Retinal pigment epithelial cell (primary cell): ENCODE data around the gene ILKAP.

Source experiments
- DNase-seq: peaks from one replicate; pipeline ENCODE4 v3.0.0-alpha.2; 2010; ENCODE audit warnings: low read depth
- H3K4me3 ChIP-seq: 2 replicates; pipeline ENCODE4 v1.5.1; 2011; ENCODE audit warnings: mild to moderate bottlenecking, low read length, control low read depth, moderate library complexity
- TF ChIP-seq, protein P1 (sequence below): conservative IDR thresholded peaks from 2 replicates; pipeline ENCODE4 v1.5.1; 2011; ENCODE audit warnings: low read depth, low read length, control low read depth, inconsistent platforms

The ILKAP gene

DNA sequence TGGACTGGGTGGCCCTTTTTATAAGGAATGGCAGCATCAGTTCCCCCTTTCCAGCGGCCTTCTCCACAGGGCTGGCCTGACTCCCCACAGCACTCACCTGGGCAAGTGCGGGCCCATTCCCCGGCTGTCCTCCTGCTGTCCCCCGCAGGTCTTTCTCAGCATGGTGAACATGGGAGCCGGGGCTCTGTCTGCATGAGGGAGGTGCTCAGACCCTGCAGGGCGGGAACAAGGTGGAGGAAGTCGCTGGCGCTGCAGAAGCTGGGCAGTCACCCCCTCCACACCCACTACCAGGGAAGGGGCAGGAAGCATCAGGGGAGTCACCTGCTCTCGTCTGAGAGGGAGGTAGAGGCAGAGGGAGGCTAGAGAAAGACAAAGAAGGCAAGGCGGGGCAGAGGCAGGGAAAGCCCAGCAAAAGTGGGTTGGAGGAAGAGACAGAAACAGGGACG lies 24.1 kb upstream of the ILKAP start:
- H3K4me3 ChIP-seq: no peak overlapping the region
- DNase-seq: no peak
- TF ChIP-seq, protein P1, sequence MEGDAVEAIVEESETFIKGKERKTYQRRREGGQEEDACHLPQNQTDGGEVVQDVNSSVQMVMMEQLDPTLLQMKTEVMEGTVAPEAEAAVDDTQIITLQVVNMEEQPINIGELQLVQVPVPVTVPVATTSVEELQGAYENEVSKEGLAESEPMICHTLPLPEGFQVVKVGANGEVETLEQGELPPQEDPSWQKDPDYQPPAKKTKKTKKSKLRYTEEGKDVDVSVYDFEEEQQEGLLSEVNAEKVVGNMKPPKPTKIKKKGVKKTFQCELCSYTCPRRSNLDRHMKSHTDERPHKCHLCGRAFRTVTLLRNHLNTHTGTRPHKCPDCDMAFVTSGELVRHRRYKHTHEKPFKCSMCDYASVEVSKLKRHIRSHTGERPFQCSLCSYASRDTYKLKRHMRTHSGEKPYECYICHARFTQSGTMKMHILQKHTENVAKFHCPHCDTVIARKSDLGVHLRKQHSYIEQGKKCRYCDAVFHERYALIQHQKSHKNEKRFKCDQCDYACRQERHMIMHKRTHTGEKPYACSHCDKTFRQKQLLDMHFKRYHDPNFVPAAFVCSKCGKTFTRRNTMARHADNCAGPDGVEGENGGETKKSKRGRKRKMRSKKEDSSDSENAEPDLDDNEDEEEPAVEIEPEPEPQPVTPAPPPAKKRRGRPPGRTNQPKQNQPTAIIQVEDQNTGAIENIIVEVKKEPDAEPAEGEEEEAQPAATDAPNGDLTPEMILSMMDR: no peak

DNA sequence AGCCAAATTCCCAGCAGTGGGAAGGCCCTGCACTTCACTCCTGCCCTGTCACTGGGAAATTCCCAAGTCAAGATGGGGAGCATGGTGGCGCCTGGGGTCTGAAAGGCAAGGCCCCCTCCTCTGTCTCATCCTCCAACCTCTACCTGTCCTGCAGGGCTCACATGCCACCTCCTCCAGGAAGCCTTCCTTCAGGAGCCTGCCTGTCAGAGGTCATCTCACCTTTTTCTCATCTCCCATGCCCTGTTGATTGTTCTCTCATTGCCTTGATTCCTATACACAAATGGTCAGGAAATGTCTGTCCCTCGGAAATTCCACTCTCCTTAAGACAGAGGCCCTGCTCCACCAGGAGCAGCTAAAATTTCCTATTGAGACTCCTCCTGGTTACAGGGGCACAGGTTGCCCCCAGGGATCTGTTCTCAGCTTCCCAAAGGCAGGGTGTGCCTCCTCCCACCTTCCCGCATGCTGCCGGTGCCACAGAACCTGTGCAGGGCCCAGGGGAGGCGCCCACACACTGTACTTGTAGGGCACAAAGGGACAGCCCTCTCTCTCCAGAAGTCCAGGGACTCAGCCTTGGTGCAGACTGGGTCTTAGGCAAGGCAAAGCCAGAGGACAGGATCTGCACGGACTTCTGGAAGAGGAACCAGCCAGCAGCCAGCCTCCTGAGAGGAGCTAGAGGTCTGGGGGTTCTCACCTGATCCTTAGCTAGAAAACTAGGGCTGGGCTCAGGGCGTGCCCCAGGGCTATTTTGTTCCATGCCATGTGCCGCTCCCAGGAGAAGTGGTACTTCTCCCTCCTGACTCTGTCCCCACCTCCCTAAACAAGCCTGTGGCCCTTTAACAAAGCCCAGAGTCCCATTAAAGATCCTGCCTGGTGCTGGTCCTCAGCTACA lies 23.4 kb upstream of the ILKAP start:
- no peak for DNase-seq
- TF ChIP-seq, protein P1: no peak
- H3K4me3 ChIP-seq: no peak overlapping the region

DNA sequence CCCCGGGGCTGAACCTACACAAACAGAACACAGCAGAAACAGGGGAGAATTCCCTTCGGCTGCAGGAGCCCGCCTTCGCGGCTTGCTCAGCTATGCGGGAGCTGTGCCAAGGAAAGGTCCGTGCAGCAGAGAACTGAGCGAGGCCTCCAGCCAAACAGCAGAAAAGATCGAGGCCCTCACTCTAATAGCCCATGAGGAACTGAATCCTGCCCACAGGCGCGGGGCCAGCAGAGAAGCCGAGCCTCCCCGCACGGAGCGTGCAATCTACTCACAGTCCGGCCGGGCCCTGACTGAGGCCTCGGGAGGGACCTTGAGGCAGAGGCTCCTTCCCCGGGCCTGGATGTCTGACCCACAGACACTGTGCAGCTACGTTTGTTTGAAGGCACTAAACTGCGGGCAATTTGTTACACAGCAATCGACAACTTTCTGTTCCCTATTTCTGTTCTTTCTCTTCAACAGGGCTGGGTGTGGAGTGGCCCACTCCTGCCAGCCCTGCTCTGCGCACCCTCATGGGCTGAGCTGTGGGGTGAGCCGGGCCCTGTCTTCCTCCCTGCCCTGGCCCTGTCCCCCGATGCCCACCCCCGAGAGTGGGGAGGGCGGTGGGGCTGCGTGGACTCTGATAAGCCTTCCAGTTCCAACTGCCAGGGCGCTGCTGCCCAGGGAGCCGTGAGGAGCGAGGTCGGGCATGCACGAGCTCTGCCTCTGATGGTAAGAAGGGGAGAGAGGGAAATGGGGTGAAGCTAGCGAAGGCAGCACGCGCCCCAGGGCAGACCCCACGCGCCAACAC lies 22.6 kb upstream of the ILKAP start:
- no peak overlapping the region for H3K4me3 ChIP-seq
- TF ChIP-seq, protein P1: no peak
- DNase-seq: no peak

DNA sequence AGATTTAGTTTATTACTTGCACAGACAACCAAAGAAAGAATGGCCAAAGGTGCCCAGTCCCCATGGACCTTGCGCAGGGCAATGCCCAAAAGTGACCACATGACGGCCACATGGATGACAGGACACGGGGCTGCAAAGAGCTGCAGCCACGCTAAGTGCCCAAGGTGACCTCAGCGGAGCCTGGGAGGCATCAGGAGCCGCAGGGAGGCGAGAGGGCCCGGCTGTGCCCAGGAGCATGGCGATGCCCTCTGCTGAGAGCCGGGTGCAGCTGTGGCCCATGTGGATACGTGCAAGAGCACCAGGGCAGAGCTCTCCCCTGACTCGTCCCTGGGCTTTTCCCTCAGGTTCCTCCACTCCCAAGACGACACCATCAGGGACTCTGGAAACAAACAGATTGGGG lies 21.6 kb upstream of the ILKAP start:
- DNase-seq: no peak

DNA sequence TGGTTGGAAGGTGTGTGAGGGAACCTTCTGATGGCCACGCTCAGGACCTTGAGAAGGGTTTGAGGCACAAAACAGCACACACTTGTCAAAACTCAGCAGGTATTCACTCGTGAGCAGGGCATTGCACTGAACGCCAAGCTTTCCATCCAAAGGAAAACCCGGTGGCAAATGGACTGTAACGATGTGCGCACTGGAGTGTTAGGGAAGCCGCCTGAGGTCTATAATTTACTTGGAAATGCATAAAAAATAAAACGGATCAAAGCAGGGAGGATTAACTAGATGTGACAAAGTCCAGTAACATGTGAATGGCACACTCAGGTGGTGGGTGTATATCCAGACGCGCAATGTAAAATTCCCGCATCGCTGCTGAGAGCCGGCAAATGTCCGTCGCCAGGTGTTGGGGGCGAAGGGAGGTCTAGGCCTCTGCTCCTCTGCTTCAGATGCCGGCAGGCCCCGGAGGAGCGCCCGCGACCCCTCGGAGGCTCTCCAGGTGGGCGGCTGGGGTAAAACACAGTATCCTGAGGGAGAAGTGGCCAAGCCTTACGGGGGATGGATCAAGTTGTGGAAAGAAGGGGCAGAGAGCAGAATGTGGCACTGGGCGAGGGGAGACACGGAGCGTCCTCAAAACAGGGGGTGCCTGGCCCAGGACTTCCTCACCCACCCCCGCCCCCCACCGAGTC lies 21.0 kb upstream of the ILKAP start:
- DNase-seq: no peak
- no peak overlapping the region for H3K4me3 ChIP-seq
- TF ChIP-seq, protein P1: no peak

More for the DNA sequence above, 21.6 kb upstream of the ILKAP start:
- H3K4me3 ChIP-seq: no peak overlapping the region
- TF ChIP-seq, protein P1: no peak

DNA sequence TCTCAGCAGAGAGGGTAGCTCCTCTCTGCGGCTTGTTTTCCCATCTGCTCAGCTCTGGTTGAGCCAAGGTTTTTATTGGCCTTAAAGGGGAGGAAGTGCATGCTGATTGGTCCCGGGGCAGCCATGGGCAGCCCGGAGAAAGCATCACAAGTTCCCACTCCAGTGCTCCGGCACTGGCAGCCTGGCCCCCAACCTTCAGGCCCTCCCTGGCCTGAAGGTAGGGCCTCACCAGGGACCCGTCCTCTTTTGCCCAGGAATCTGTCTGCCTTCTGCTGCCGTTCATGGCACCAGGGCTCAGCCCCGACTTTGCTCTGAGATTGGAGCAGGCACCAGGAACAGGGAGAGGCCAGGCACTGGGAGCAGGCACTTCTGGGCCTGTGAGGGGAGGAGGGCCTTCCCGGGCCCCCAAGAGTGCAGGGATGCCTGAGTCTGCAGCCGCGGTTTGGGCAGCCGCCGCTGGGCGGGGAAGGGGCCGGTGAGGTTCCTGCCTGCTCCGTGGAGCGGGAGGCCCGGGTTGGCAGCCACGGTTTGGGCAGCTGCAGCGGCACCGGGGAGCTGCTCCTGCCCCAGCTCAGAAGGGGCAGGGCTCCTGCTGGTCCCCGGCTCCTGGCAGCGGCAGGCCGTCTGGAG lies 17.5 kb upstream of the ILKAP start:
- TF ChIP-seq, protein P1: no peak
- DNase-seq: no peak
- H3K4me3 ChIP-seq: no peak overlapping the region
